ENCODE measurements around the gene MAT1A. TPM values are rescaled to one million over a fixed set of nuclear protein-coding genes. Genes with fewer than 3 reads are reported as not detected.
"Not testable (repeated sequence)": the region's sequence is repeated elsewhere in the genome, so short reads cannot be mapped to it uniquely, and the experiment has no call there.

The MAT1A gene
- under 1 TPM; 0.10 to 0.21 TPM for total RNA-seq
- long read RNA-seq, result 0 reads

DNA sequence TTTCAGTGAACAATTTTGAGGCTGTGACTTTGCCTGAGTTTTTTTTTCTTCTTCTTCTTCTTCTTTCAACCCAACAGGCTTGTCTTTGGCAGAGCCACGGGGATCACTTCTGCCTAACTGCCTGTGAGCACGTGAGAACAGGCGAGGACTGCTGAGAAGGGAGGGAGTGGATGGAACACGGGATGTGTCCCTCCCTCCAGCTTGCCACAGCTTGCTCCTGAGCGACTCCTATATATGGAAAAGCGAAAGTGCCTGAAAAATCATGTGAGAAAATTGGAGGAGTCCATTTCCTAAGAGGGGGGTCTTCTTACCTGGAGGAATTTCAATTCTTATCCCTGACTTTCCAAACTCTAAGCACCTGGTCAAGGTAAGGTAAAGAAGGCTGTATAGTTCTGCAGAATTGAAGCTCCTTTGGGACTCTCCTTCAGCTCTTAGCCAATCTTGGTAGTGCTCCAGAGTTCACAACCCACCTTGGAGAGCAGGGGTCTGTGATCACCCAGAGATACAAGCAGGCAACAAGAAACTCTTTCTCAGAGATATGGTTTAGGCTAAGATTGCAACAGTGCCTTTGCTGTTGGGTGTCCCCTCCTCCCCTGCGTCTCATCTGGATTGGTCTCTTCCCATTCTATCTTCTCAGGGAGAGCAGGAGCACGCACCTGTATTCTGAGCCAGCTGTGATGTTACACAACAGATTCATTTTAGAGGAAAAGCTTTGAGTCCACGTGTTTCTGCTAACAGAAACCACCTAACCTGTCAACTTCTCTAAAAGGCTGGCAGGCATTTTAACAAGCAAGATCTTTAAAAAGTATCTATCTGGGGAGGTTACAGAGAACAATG lies at the start of gene MAT1A:
MAT1A (minus strand) TSS at position 208 of the 837 bp plus-strand sequence. CDS start 235 bp downstream, outside the sequence.
- ATAC-seq, result peak; percentile 34 to 47
- intact Hi-C loops (cut with DNase I), result no loop called here
- no peak for DNase-seq

DNA sequence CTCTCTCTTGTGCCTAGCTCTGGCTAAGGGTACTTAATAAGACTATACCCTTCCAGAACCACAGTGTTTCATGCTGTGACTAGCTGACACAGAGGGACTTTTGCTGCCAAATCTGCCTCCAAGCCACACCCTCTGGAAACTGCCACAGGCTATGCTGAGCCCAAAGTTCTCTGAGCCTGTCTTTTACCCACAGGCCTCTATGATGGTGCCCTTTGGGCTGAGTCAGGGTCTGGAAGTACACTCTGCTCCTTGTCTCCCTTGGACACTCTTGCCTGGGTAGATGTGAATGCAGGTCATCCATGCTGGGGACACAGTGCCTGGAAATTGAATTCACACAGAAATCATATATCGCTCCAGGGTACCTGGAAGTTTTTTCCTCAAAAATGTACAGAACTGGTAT lies 44.5 kb upstream of the MAT1A start:
- ATAC-seq (peak in 1 of 2 donors; percentile 41), DNase-seq (no peak)
- intact Hi-C loops (cut with DNase I), result no loop called here

DNA sequence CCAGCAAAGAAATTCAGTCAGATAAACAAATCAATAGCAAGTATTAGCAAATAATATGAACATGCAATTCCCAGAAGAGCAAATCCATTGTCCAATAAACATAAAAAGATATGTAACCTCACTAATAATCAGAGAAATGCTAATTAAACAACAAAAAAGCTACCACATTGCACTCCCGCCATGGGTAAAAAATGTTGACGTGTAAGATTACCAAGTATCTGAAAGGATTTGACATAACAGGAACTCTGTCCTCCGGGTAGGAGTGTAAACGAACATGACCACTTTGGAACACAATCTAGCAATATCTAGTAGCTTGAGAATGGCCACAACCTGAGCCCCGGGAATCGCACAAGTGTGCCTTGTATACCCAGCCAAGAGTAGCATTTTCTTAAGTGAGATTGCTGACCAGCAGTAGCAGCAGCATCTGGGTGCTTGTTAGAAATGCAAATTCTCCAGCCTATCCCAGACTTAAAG lies 35.5 kb upstream of the MAT1A start:
- intact Hi-C loops (cut with DNase I), result no loop called here
- DNase-seq, result no peak
- no peak for ATAC-seq

DNA sequence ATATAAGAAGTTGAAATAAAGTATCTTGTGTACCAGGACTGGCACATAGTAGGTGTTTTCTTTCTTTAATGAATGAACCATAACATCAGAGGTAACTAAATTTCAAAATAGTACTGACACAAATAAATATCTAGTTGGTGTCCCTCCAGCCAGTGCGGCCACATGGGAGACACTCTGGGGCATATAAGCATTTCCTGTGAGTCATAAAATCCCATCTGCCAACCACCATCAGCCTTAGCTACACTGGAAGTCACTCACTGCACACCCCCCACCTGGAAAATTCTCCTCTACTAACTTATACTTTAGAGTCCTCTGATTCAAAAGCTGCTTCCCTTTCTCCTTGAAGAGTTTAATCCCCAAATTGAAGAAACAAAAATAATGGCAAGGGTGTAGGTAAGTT lies 34.6 kb upstream of the MAT1A start:
- ATAC-seq, result no peak
- intact Hi-C loops (cut with DNase I), result no loop called here

DNA sequence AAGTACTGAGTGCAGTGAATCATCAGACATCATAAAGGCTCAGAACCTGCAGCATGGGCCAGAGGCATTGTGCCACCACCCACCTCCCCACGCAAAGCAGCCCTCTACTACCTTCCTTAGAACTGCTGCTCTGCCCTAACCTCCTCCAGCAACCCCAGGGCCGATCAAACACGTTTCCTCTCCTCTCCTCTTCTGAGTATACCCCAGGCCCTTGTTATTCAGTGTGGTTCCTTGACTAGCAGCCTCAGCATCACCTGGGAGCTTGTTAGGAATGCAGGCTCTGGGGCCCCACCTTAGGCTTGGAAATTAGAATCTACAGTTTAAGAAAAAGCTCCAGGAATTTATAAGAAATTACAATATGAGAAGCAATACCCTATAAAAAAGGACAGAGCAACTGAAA lies 33.9 kb upstream of the MAT1A start:
- intact Hi-C loops (cut with DNase I), result no loop called here
- ATAC-seq (no peak), DNase-seq (no peak)

More for the DNA sequence above, 34.6 kb upstream of the MAT1A start:
- no peak for DNase-seq

DNA sequence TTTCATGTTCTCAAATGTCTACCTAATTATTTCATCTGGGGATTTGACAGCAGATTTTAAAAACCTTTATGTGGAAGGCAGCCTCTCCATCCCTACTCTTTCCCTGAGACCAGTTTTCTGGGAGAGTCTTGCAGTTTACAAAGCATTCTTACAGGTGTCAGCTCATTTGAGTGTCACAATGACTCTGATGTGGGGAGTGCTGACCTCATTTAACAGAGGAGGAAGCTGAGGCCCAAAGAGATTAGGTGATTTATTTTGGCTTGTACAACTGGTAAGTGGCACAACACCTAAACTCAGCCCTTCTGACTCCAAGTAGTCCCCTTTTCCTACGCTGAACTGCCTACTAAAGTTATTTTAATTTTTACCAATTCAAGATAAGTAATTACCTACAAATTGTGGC lies 33.3 kb upstream of the MAT1A start:
- intact Hi-C loops (cut with DNase I), result no loop called here
- DNase-seq (no peak), ATAC-seq (no peak)

DNA sequence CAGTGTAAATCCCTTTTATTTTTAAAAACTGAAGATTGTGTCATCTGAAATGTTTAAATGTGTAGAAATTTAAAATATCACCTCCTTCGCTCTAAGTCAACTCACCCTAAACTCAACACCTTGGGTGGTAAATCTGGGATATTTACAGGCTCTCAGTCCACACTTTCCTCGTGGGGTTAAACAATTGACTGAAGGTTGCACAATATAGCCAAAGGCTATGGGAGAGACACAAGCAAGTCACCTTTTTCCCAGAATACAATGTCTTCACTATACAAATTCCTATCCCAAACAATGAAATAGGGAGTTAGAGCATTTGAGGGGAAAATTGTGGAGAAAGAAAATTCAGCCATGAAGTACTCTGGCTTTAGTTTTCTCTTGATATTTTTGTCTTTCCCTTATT lies 32.7 kb upstream of the MAT1A start:
- no peak for ATAC-seq
- intact Hi-C loops (cut with DNase I), result no loop called here

DNA sequence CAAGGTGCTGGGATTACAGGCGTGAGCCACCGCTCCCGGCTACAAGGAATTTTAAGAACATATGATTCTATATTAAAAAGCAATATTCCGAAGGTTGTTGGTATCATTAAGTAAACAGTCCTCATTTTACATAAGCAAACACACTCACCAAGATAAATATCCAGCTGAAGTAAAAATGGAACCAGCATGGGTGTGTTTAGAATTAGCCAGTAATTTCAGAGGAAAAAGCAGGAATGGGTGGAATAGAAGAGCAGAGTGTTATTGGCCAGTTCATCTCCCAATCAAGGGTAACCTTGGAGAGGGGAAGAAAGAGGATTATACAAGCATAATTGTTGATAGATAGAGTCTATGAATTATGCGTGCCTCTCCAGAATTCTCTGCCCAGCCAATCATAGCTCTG lies 31.7 kb upstream of the MAT1A start:
- intact Hi-C loops (cut with DNase I), result no loop called here
- ATAC-seq (no peak), DNase-seq (no peak)

More for the DNA sequence above, 32.7 kb upstream of the MAT1A start:
- DNase-seq, result no peak

DNA sequence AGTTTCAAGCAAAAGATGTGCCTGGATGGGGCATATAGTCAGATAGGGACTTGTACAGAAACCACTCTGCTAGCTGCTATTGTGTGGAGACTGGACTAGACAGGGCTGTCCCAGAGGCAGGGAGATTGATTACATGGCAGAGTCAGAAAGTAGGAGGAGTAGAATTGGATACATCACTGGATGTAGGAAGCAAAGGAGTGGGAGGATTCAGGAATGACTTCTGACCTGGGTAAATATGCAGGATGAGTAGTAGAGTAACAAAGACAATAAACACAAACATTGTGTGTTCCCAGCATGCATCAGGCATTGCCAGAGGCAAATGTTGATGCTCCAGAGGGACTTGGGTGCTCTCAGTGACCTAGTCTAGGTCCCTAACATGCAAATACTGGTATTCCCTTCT lies 30.9 kb upstream of the MAT1A start:
- no peak for ATAC-seq
- no peak for DNase-seq
- intact Hi-C loops (cut with DNase I), result no loop called here

DNA sequence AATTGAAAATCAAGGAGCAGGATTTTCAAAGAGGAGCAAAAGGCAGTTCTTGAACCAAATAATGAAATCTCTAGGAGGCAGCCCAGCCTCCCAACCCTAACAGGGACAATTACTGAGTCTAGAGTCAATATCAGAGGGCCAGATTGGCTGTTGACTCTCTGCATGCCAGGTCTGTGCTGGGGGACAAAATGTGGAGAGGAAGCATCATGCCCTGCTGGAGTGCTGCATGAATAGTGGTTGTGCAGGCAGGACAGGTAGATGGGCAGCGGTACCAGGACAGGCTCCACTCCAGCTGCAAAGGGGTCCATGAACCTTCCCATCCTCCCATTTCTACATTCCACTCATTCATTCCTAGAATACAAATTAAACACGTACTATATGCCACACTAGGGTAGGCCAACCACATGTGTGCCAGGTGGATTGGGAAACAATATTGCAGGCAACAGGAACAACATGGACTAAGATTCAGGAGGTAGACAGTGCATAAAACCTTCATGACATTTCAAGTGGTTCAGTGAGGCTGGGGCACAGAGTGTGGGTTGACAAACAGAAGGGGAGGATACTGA lies 30.4 kb upstream of the MAT1A start:
- ATAC-seq, result no peak
- no peak for DNase-seq
- intact Hi-C loops (cut with DNase I), result no loop called here

DNA sequence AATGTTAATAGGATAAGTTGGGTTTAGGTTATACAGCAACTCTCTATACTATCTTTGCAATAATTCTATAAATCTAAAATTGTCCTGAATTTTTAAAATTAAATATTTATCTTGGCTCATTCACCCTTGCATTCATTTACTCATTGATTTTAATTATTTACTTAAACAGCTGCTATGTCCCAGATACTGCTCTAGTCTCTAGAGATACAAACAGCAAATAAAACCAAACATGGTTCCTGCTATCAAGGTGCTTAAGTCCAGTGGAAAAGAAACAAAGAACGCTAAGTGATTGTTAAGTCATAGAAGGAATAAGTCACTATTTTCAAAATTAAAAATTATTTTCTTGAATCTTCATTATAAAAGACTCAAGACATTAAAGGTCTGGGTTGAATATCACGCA lies 29.9 kb upstream of the MAT1A start:
- DNase-seq, result no peak
- no peak for ATAC-seq
- intact Hi-C loops (cut with DNase I), result no loop called here

DNA sequence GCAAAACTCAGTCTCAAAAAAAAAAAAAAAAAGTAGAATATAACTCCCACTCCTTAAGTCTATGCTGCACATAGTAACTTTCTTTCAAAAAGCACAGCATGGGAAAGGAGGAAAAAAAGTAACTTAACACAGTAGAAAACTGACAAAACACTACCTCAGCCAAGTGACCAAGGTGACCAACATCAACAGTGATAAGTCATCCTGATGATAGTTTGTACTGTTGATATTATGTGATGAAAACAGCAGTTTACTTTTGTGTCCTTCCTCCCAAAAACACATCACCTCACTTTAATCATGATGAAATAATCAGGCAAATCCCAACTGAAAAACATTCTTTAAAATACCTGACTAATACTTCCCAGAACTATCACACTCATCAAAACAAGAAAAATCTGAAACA lies 29.3 kb upstream of the MAT1A start:
- intact Hi-C loops (cut with DNase I), result no loop called here
- DNase-seq, result no peak
- no peak for ATAC-seq

DNA sequence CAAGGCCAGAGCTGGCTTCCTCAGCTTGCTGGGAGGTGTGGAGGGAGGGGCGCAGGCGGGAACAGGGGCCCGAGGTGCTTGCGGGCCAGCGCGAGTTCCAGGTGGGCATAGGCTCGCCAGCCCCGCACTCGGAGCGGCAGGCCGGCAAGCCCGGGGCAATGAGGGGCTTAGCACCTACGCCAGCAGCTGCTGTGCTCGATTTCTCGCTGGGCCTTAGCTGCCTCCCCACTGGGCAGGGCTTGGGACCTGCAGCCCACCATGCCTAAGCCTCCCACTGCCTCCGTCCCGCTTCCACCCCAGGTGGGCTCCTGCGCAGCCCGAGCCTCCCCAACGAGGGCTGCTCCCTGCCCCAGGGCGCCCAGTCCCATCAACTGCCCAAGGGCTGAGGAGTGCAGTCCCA lies 25.9 kb upstream of the MAT1A start:
- ATAC-seq (no peak), DNase-seq (no peak)
- intact Hi-C loops (cut with DNase I), result no loop called here

DNA sequence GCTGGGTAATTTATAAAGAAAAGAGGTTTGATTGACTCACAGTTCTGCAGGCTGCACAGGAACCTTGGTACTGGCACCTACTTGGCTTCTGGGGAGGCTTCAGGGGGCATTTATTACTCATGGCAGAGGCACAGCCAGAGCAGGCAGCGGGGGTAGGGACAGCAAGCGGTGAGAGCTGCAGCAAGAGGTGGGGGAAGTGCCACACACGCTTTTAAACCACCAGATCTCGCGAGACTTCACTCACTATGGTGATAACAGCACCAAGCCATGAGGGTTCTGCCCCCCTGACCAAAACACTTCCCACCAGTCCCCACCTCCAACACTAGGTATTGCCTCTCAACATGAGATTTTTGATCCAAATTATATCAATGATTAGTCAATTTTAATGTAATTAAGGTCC lies 24.1 kb upstream of the MAT1A start:
- DNase-seq (no peak), ATAC-seq (no peak)
- intact Hi-C loops (cut with DNase I), result no loop called here

DNA sequence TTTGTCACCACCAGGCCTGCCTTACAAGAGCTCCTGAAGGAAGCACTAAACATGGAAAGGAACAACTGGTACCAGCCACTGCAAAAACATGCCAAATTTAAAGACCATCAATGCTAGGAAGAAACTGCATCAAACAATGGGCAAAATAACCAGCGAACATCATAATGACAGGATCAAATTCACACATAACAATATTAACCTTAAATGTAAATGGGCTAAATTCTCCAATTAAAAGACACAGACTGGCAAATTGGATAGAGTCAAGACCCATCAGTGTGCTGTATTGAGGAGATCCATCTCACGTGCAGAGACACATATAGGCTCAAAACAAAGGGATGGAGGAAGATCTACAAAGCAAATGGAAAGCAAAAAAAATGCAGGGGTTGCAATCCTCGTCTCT lies 16.5 kb upstream of the MAT1A start:
- DNase-seq; ATAC-seq; intact Hi-C loops (cut with DNase I): not testable (repeated sequence)

DNA sequence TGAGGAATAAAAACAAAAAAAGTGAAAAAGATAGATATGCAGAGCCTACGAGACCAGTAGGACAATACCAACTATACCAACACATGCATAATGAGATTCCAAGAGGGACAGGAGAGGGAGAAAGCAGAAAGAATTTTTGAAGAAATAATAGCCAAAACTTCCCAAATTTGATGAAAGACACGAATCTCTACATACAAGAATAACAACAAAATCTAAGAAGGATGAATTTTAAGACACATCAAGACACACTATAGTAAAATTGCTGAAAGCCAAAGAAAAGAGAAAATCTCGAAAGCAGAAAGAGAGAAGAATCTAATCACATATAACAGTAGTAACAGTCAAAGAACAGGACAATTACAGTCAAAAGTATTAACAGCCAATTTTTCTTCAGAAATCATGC lies 7.5 kb upstream of the MAT1A start:
- ATAC-seq (no peak), DNase-seq (no peak)
- intact Hi-C loops (cut with DNase I), result no loop called here

DNA sequence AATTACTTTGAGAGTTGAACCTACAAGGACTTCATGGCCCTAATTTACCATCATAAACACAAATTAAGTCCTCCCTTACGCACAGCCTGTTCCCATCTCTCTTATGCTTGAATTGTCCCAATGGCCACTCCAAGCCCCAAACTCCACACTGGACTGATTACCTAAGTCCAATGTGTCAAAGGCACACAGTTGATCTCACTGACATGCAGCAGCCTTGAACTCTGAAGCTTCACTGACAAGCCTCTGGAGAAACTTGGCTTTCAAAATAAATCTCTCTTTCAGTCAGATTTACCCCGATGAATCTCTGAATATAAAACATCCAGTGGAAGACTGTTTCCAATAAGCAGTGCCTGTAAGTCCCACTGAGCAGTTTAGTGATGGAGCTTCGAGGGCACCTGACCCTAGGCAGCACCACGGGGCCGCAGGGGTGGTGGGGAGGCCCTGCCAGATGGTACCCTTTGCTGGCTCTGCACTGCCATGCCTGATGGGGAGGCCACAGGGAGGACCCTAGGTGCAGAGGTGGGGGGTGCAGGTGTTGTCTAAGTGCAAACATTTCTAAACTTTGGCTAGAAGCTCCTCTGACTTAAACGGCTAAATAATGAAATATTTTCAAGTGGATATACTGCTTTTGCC lies 3.3 kb upstream of the MAT1A start:
- DNase-seq, result no peak

DNA sequence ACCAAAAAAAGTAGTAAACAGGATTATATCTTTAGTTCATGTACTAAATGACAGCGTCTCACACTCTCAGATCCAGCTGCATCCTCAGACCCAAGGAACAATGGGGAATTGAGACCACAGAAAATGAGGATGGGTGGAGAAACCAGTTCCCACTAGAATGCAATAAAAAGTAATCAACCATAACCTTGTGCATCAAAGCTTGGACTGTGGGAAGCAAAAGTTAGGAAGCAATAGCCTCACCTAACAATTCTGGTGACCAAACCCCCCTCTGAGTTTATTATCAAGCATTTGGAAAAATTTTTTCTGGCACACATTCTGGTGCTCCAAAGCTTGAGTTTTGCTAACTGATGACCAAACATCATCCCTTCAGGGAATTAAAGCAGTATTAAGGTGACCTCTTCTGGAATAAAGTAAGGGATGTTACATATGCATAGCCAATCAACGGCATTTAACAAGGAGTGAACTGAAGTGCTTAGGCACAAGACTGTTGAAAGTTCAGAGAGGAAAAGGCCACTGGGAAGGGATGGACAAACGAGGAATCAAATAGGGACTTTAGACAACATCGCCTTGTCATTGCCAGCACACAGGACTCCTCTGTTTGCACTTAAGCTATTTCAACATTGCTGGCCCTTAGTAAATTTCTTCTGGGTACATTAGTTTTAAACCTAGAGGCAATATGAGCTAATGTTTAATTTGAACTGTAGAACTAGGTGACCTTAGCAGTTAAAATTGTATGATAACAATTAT lies 1.2 kb upstream of the MAT1A start:
- DNase-seq (no peak), ATAC-seq (no peak)
- intact Hi-C loops (cut with DNase I), result no loop called here

More for the DNA sequence above, 3.3 kb upstream of the MAT1A start:
- no peak for ATAC-seq
- intact Hi-C loops (cut with DNase I), result no loop called here

DNA sequence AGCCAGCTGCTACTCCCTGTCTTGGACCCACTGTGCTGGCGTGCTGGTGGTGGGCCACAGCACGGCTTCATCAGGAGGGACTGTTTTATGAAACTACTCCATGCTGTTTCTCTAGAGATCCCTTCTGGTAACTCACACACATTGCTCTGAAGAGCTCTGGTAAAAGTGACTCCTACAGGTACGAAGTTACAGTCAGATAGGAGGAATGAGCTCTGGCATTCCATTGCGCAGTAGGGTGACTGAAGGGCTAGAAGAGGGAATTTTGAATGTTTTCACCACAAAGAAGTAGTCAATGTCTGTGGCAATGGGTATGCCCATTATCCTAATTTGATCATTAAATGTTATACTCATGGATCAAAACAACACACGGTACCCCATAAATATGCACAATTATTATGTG lies 609 bp downstream of the MAT1A start:
- DNase-seq, result no peak
- intact Hi-C loops (cut with DNase I), result no loop called here
- no peak for ATAC-seq

DNA sequence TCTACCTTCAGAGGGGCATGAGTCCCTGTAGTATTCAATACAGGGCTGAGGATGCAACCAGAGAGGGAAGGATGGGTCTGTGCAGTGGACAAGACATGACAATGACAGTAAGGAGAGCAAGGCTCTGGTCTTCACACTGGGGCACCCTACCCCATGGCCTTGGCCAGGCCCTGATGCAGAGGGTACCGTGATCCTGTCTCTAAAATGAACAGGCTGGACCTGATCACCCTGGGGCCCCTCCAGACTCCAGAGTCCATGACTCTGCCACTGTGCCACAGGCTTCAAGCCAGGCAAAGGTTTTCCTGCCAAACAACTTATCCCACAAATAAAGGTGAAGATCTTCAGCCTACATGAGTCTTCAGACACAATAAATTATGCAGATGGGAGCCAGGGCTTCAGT lies 4.9 kb downstream of the MAT1A start:
- no peak for ATAC-seq
- no peak for DNase-seq
- intact Hi-C loops (cut with DNase I), result no loop called here

All from left cardiac atrium (tissue), 4 donors.